GM18909 (cell line): ENCODE measurements around the gene TNFRSF14.

Source experiments
- ATAC-seq: cut with Tn5 transposase; IDR thresholded peaks from one replicate; pipeline ENCODE4 v1.9.1; 2021; ENCODE audit warnings: mild to moderate bottlenecking; ENCODE audit not compliant: unreplicated experiment, poor library complexity

TNFRSF14 gene

GRCh38 chr1:2522230-2522629 is 33.9 kb upstream of the TNFRSF14 start:
- no peak for ATAC-seq

- ATAC-seq = no peak
These were observed 32.8 kb upstream of the TNFRSF14 start for GRCh38 chr1:2523191-2523890.

GRCh38 chr1:2523891-2524609 is 32.1 kb upstream of the TNFRSF14 start:
- ATAC-seq = no peak

GRCh38 chr1:2525572-2525919 is 30.6 kb upstream of the TNFRSF14 start:
- no peak for ATAC-seq

GRCh38 chr1:2525920-2526823 is 30.0 kb upstream of the TNFRSF14 start, which contains the start of gene PANK4:
PANK4 (minus strand) TSS chr1:2526596; CDS start chr1:2526587, 9 bp downstream.
- ATAC-seq = peak; percentile 83

GRCh38 chr1:2526824-2527555 is 29.2 kb upstream of the TNFRSF14 start:
- peak; percentile 34 for ATAC-seq

GRCh38 chr1:2527556-2527860 is 28.7 kb upstream of the TNFRSF14 start:
- no peak for ATAC-seq

- ATAC-seq = no peak
These were observed 28.2 kb upstream of the TNFRSF14 start for GRCh38 chr1:2528016-2528415.

GRCh38 chr1:2528611-2528965 is 27.6 kb upstream of the TNFRSF14 start:
- ATAC-seq = no peak

- ATAC-seq = no peak
These were observed 27.0 kb upstream of the TNFRSF14 start for GRCh38 chr1:2528966-2529783.

GRCh38 chr1:2529784-2530512 is 26.2 kb upstream of the TNFRSF14 start, which contains the start of gene HES5:
HES5 (minus strand) TSS chr1:2530263; CDS start chr1:2530164, 99 bp downstream.
- no peak for ATAC-seq

- ATAC-seq = no peak
These were observed 25.4 kb upstream of the TNFRSF14 start for GRCh38 chr1:2530513-2531361.

- no peak for ATAC-seq
These were observed 23.5 kb upstream of the TNFRSF14 start for GRCh38 chr1:2532485-2533160.

- ATAC-seq = no peak
These were observed 22.8 kb upstream of the TNFRSF14 start for GRCh38 chr1:2533365-2533764.

- no peak for ATAC-seq
These were observed 21.9 kb upstream of the TNFRSF14 start for GRCh38 chr1:2534315-2534686.

- no peak for ATAC-seq
These were observed 21.3 kb upstream of the TNFRSF14 start for GRCh38 chr1:2534687-2535441.

GRCh38 chr1:2535455-2535854 is 20.7 kb upstream of the TNFRSF14 start:
- no peak for ATAC-seq
